Measurements from ENCODE around the gene TMEFF2. TPM values are rescaled to one million over a fixed set of nuclear protein-coding genes. Genes with fewer than 3 reads are reported as not detected.

The TMEFF2 gene
- total and polyA plus RNA-seq, 2 of the 8 experiments (the other 6 are each of a cell fraction or from before 2014, with no cell fraction given): 0.91 to 3.7 TPM

DNA sequence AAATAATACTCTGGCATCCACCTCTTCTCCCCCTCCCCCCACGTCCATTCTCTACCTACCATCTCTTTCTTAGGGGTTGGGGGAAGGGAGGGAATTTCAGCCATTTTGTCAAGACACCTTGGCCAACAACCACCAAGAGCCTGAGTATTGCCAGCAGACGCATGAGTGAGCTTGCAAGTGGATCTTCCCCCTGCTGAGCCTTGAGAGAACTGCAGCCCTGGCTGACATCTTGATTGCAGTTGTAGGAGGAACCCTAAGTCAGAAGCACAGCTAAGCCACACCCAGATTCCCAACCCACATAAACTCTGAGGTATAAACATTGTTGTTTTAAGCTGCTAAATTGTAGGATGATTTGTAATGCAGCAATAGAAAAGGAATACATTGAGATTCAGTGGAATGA, 165.6 kb downstream of the TMEFF2 start:
- WGBS, 2 experiments (ENCODE audit: extremely low coverage in 1 of 2, insufficient coverage in 1 of 2, insufficient read length in 1 of 2, insufficient replicate concordance in 2 of 2, low coverage in 1 of 2, low lambda C conversion rate in 2 of 2, missing lambda C conversion rate in 1 of 2): 80% methylated on average over 2 of the region's 2 CpGs; no CpG with 5 or more reads in 1 of the 2 experiments
- no peak overlapping the region for H3K27ac ChIP-seq (ENCODE audit: low read depth, low read length)
- H3K36me3 ChIP-seq (ENCODE audit: control insufficient read depth in 2 of 4, insufficient read depth in 4 of 4, low read length in 3 of 4): no peaks in the 10 kb centered on the region
- no peak overlapping the region for H2BK12ac ChIP-seq (ENCODE audit: low read depth, low read length)
- H3K79me1 ChIP-seq (ENCODE audit: low read depth, low read length): no peaks in the 10 kb centered on the region
- no peak overlapping the region for H2AK5ac ChIP-seq (ENCODE audit: low read depth, low read length)
- no peak overlapping the region for H4K8ac ChIP-seq (ENCODE audit: extremely low read depth, insufficient read depth, low read length)
- ChIA-PET POLR2A (ENCODE audit: partially characterized antibody) (no interaction called here), CTCF (ENCODE audit: partially characterized antibody) (interaction anchor here (0.6 to 2.7 kb wide), 22 partner anchors 9 to 353 kb away, joined by 3 to 10 read pairs (median 3); no protein-coding TSS in a partner anchor)
- no peak overlapping the region for H3K56ac ChIP-seq (replicated peaks; ENCODE audit: insufficient read length, low read depth, low read length)
- H3K4me3 ChIP-seq (ENCODE audit: extremely low read depth in 1 of 4, insufficient read depth in 2 of 4, low read depth in 3 of 4, low read length in 4 of 4): no peak overlapping the region
- H3K18ac ChIP-seq (ENCODE audit: extremely low read depth, low read length): no peak overlapping the region
- no peak overlapping the region for H4K91ac ChIP-seq (replicated peaks; ENCODE audit: insufficient read length, low read length)
- no peak overlapping the region for H3K23ac ChIP-seq (ENCODE audit: insufficient read length)
- no peak overlapping the region for H2BK120ac ChIP-seq (replicated peaks; ENCODE audit: low read depth, low read length)
- H4K20me1 ChIP-seq (replicated peaks in 1 of 2; ENCODE audit: control insufficient read depth in 1 of 2, insufficient read depth in 2 of 2, low read length in 2 of 2): no peaks in the 10 kb centered on the region
- FAIRE-seq (peak; percentile 84), DNase-seq (ENCODE audit: low read depth in 1 of 2, low spot score in 2 of 2) (peak; percentile 43 to 58)
- no peaks in the 10 kb centered on the region for H3K23me2 ChIP-seq (ENCODE audit: low read depth, low read length)
- H3K27me3 ChIP-seq (replicated peaks in 1 of 4; ENCODE audit: control insufficient read depth in 3 of 4, extremely low read depth in 1 of 4, insufficient read depth in 3 of 4, low read length in 3 of 4): peaks cover 0 to 1% (median 0%) of the 10 kb centered on the region in 4 experiments; a peak in 1 of 7 replicates
- H2AFZ ChIP-seq (ENCODE audit: low read length): no peak overlapping the region; the same call in 1 of the 2 replicates
- H2BK5ac ChIP-seq (ENCODE audit: low read depth, low read length): no peak overlapping the region
- H3K79me2 ChIP-seq (ENCODE audit: control insufficient read depth in 1 of 2, insufficient read depth in 2 of 2, low read length in 2 of 2): no peaks in the 10 kb centered on the region
- H3K9ac ChIP-seq (replicated peaks in 1 of 4; ENCODE audit: extremely low read depth in 1 of 4, low read depth in 3 of 4, low read length in 3 of 4): no peak overlapping the region
- H2BK15ac ChIP-seq (ENCODE audit: low read length): no peak overlapping the region
- no peak overlapping the region for H3K4ac ChIP-seq (replicated peaks; ENCODE audit: insufficient read length, low read depth, low read length)
- H3K14ac ChIP-seq (ENCODE audit: insufficient read length): no peak overlapping the region
- no peak overlapping the region for H4K5ac ChIP-seq (ENCODE audit: insufficient read length, low read depth, low read length)
- no peaks in the 10 kb centered on the region for H3K9me3 ChIP-seq (ENCODE audit: insufficient read depth in 2 of 2, low read depth in 1 of 2, low read length in 1 of 2)
- H3K4me1 ChIP-seq (replicated peaks in 1 of 4; ENCODE audit: control insufficient read depth in 3 of 4, insufficient read depth in 4 of 4, low read length in 3 of 4): peaks cover 0 to 11% (median 5%) of the 10 kb centered on the region in 4 experiments; a peak in 5 of 7 replicates
- H2BK20ac ChIP-seq (ENCODE audit: low read length): no peak overlapping the region
- H3K4me2 ChIP-seq (ENCODE audit: insufficient read depth in 1 of 2, low read depth in 2 of 2, low read length in 2 of 2): no peak overlapping the region
- TF ChIP-seq EZH2 (IDR thresholded peaks at IDR 0.05; ENCODE audit: low read depth, low read length, severe bottlenecking) (no peak), SP1 (IDR thresholded peaks at IDR 0.05; ENCODE audit: low read depth, low read length) (no peak), RXRA (IDR thresholded peaks at IDR 0.05; ENCODE audit: insufficient read depth, low read depth, low read length) (no peak), BCL11A (IDR thresholded peaks at IDR 0.05; ENCODE audit: low read depth in 2 of 2, low read length in 2 of 2) (no peak), MAFK (IDR thresholded peaks at IDR 0.05; ENCODE audit: low read depth, low read length) (no peak), TCF12 (IDR thresholded peaks at IDR 0.05; ENCODE audit: low read depth, low read length) (no peak), RBBP5 (IDR thresholded peaks at IDR 0.05; ENCODE audit: borderline replicate concordance, low read depth, low read length) (no peak), TAF7 (optimal IDR thresholded peaks at IDR 0.05; ENCODE audit: borderline replicate concordance, low read depth, low read length) (no peak)
- TF ChIP-seq, protein P1, sequence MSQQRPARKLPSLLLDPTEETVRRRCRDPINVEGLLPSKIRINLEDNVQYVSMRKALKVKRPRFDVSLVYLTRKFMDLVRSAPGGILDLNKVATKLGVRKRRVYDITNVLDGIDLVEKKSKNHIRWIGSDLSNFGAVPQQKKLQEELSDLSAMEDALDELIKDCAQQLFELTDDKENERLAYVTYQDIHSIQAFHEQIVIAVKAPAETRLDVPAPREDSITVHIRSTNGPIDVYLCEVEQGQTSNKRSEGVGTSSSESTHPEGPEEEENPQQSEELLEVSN (IDR thresholded peaks at IDR 0.05): no peak
- TF ChIP-seq, protein P2, sequence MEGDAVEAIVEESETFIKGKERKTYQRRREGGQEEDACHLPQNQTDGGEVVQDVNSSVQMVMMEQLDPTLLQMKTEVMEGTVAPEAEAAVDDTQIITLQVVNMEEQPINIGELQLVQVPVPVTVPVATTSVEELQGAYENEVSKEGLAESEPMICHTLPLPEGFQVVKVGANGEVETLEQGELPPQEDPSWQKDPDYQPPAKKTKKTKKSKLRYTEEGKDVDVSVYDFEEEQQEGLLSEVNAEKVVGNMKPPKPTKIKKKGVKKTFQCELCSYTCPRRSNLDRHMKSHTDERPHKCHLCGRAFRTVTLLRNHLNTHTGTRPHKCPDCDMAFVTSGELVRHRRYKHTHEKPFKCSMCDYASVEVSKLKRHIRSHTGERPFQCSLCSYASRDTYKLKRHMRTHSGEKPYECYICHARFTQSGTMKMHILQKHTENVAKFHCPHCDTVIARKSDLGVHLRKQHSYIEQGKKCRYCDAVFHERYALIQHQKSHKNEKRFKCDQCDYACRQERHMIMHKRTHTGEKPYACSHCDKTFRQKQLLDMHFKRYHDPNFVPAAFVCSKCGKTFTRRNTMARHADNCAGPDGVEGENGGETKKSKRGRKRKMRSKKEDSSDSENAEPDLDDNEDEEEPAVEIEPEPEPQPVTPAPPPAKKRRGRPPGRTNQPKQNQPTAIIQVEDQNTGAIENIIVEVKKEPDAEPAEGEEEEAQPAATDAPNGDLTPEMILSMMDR (IDR thresholded peaks at IDR 0.05; ENCODE audit: control extremely low read depth in 1 of 3, insufficient read depth in 1 of 3, low read depth in 1 of 3, low read length in 3 of 3): peak; percentile 41 to 68 (median 53); a peak in 3 of 4 replicates

All from H1 (cell line).